HG02970 (cell line): ENCODE measurements around the gene HERPUD1.

Source experiments
- ATAC-seq: cut with Tn5 transposase; IDR thresholded peaks from one replicate; pipeline ENCODE4 v1.9.1; 2021; ENCODE audit warnings: mild to moderate bottlenecking, moderate library complexity, moderate number of reproducible peaks; ENCODE audit not compliant: unreplicated experiment, low FRiP score

HERPUD1 gene

DNA sequence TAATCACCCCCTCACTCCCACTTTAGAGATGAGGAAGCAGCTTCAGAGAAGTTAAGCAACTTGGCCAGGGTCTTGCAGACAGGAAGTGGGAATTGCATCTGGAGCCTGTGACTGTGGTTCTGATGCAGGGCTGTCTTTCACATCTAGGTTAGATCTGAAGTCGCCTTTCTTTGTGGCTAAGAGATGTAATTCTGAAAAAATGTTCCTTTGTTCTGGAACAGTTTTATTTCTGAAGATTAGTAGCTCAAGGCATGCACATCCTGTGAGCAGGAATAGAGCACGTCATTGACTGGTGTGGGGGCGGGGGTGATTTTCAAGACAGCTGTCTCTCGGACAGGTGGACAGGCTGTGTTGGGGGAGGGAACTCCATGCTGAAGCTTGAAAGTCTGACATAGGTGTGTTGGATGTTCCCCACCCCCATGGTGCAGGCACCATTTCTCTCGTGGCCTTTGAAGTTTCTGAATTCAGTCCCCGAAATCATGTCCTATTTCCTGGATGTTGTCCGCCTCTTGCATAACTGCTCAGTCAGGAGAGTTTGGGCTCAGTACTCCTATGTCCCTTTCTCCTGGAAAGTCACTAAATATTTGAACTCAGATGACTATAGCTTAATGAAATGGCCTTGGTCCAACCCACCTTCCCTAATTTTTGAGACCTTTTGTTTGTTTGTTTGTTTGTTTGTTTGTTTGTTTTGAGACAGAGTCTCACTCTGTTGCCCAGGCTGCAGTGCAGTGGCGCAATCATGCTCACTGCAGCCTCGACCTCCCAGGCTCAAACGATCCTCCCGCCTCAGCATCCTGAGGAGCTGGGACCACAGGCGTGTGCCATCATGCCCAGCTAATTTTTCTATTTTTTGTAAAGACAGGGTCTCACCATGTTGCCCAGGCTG, 21.0 kb upstream of the HERPUD1 start:
- ATAC-seq, result no peak

GRCh38 chr16:56911771-56912571, 20.0 kb upstream of the HERPUD1 start:
- peak; percentile 47 for ATAC-seq

- ATAC-seq, result no peak
Observed at GRCh38 chr16:56912746-56913708, 18.9 kb upstream of the HERPUD1 start.

GRCh38 chr16:56914896-56915295, 17.0 kb upstream of the HERPUD1 start:
- no peak for ATAC-seq

DNA sequence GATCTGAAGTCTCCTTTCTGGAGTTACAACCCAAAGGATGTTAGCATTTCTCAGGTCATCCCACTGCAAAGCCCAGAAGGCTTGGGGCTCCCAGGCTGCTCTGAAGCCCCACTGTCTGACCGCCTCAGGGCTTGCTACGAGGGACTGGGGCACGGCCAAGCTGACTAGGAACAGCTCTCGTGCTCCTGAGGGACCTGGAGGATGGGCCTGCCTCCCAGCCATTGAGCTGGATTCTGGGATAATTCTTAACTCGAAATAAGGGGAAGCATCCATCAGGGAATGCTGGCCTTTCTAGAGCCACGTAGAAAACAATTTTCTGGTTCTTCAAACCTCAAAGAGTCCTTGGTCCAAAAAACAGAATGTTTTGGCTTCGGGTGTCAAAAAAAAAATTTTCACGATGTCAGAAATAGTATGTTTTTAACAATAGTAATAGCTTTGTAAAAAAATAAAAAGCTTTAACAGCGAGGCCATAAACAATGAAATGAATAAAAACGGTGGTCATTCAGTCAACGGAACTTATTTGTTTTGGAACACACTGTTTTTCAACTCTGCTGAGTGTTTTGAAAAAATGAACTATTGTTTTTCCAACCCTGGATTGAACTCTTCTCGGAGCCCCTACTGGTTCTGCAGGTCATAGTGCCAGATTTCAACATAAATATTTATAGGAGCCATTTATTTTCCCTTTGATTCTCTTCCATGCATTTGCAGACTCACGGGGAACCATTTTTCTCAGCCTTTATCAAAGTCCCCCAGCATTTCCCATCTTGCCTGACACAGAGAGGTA, 16.4 kb upstream of the HERPUD1 start:
- ATAC-seq, result no peak

- ATAC-seq, result peak; percentile 56
Observed at GRCh38 chr16:56916571-56917403, 15.2 kb upstream of the HERPUD1 start.

DNA sequence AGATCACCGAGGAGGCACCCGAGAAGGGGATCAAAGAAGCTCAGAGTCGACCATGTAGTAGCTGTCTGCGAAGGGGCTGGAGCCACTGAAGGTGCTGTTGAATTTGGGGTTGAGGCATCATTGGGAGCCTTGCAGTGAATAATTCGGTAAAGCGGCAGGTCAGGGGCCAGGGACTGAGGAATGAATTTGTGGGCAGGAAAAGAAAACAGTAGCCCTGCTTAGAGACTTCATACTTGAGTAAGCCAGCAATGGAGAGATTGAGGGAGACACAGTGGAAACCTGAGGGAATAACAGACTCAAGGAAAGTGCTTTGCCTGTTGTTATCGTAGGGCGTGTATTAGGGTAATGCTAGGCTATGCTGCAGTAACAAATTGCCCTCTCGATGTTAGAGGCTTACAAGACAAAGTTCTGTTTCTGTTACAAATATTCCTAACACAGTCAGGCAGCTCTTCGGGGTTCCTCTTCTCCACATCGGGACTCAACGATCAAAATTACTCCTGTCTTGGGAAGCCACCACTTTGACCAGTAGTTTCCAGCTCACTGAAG, 13.4 kb upstream of the HERPUD1 start:
- no peak for ATAC-seq

GRCh38 chr16:56919099-56919800, 12.7 kb upstream of the HERPUD1 start:
- ATAC-seq, result no peak

DNA sequence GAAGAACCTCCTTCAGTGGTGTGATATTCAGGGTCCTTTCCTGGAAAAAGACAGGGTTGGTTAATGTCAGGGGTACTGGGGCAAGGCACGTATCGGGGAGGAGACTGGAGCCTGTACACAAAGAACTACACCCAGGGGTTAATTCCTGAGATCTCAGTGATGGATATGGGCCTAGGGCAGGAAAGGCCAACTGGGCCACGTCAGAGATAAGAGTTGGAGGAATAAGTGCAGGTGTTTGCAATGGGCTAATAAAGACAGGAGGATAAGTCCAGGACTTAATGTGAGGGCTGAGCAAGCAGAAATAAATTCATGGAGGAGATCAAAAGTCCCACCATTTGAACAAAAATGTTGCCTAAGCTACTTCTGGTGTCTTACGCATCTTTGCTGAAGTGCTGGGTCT, 10.4 kb upstream of the HERPUD1 start:
- no peak for ATAC-seq

DNA sequence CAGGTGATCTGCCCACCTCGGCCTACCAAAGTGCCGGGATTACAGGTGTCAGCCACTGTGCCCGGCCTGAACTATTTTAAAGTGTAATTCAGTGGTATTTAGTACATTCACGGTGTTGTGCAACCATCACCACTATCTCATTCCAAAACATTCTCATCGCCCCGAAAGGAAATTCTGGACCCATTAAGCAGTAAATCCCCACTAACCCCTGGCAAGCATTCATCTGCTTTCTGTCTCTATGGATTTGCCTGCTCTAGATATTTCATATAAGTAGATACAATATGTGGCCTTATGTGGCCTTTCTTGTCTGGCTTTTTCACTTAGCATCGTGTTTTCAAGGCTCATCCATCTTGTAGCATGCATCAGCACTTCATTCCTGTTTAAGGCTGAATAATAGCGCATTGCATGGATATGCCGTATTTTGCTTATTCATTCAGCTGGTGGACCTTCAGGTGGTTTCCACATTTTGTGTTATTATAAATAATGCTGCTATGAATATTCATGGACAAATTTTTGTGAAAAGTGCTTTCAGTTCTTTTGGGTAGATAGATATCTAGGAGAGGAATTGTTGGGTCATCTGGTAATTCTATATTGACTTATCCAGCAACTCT, 8.4 kb upstream of the HERPUD1 start:
- no peak for ATAC-seq

DNA sequence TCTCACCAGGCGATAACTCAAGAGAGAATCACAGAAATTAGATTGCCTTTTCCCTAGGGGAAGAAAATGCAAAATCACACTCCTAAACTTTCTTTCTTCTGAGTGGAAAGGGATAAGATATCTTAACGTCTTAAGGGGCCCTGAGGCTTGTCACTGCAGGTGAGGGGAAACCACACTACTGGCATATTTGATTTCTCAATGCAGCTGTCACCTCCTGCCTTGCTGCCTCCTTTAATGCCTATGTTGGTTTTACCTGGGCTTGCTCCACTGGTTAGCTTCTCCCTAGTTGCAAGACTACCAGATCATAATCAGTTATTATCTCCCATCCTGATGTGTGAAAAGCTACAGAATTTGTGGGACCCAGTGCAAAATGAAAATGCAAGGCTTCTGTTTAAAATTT, 4.5 kb upstream of the HERPUD1 start:
- ATAC-seq, result no peak

DNA sequence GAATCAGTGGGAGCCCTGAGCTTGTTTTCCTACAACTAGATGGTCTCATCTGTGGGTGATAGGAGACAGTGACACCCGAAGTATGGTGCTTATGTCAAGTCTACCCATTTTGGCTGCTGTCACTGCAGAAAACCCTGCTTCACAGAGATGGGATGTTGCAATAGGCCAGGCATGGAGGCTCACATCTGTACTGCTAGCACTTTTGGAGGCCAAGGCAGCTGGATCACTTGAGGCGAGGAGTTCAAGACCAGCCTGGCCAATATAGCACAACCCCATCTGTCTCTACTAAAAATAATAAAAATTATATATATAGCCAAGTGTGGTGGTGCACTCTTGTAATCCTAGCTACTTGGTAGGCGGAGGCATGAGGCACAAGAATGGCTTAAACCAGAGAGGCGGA, 2.3 kb upstream of the HERPUD1 start:
- ATAC-seq, result no peak

GRCh38 chr16:56930486-56931270, 1.3 kb upstream of the HERPUD1 start:
- ATAC-seq, result no peak

DNA sequence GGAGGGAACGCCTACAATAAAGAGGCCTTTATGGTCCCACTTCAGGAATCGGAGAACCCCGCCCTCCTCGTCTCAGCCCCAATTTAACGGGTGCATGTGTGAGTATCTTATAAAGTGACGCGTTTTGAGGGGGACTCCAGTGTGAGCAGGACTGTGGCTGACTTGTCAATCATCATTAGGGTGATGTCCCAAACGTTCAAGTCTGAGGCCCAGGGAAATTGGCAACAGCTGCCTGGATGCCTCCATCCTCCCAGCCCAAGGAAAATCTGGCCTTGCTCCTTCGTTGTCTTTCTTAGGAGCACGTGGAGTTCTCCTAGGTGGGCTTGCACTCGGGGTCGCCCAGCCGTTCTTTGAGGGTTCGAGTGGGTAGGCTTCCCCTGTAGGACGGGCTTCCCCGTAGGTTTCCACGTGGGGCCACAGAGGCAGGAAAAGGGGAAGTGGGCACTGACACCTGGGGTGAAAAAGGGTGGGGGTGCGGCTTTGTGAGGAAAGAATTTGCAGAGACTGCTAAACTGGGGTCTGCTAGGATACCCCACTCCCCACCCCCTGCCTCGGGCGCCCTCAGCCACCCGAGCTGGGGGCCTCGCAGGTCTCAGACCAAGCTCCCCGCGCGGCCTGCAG, 561 bp upstream of the HERPUD1 start:
- peak; percentile 39 for ATAC-seq

DNA sequence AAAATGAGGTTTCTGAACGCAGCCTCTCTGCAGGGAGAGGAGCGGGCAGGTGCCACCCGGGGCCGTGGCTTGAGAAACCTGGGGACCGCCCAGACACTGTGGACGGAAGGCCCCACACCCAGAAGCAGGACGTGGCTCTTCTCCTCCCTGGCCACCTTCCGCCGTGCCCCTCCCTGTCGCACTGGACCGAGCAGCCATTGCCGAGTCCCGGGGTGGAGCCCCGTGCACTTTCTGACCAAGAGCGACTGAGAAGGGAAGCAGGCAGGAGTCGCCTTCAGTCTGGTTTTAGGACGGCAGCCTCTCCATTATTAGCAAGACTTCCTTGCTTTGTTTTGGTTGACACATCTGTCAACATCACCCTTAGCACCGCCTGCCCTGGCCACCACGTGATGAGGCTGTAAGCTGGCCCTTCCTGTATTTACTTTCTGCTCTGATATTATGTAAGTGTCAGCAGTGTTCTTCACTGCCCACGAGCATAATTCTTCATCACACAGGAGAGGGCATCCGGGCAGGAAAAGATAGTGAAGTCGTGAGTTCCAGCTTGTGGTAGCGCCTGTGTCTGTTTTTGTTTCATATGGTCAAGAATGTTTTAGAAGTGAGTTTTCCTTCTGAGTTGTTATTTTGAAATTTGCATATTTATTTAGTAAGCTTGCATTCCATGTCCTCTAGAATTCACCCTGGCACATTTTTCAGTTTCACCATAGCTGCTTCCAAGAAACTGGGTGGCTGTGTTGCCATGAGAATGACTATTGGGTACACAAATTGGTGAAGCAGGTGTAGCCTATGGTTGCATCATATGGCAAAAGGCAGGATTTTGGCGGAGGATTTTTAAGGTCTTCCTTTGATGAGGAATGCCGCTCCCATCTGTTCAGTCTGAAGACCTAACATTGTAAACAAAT, 1.0 kb downstream of the HERPUD1 start:
- ATAC-seq, result peak; percentile 9
